Lung (tissue), 12 donors: Measurements from ENCODE around the gene POLD4. TPM values are rescaled to one million over a fixed set of nuclear protein-coding genes. Genes with fewer than 3 reads are reported as not detected.

Source experiments
- ATAC-seq: fragments of 200-7000 bp; cut with Tn5 transposase; one replicate; pipeline ENCODE4 v1.9.1; 2020; ENCODE audit warnings: moderate number of reproducible peaks; ENCODE audit not compliant: insufficient read depth, low FRiP score
- DNase-seq, 3 donors: peaks; one replicate each; pipeline ENCODE4 v3.0.0-alpha.2; 2013 to 2017
- H3K27ac ChIP-seq, 2 donors: one replicate each; pipeline ENCODE4 v1.5.1; 2013; ENCODE audit warnings: mild to moderate bottlenecking in 2 of 2, moderate library complexity in 2 of 2, control low read depth in 1 of 2, inconsistent platforms in 1 of 2, low read depth in 1 of 2, low read length in 1 of 2
- H3K27me3 ChIP-seq, 3 donors: one replicate each; pipeline ENCODE4 v1.5.1; 2013; ENCODE audit warnings: low read length in 2 of 3; ENCODE audit not compliant: control insufficient read depth in 3 of 3, insufficient read depth in 3 of 3
- H3K36me3 ChIP-seq, 4 donors: one replicate each; pipeline ENCODE4 v1.5.1; 2013; ENCODE audit warnings: low read length in 4 of 4, mild to moderate bottlenecking in 1 of 4, moderate library complexity in 1 of 4; ENCODE audit not compliant: control insufficient read depth in 4 of 4, insufficient read depth in 4 of 4
- H3K4me1 ChIP-seq, 5 donors: one replicate each; pipeline ENCODE4 v1.5.1; 2013; ENCODE audit warnings: low read length in 5 of 5, mild to moderate bottlenecking in 2 of 5, moderate library complexity in 1 of 5; ENCODE audit not compliant: control insufficient read depth in 5 of 5, insufficient read depth in 5 of 5
- H3K4me3 ChIP-seq: one replicate; pipeline ENCODE4 v1.5.1; 2013; ENCODE audit warnings: mild to moderate bottlenecking, control low read depth, moderate library complexity
- H3K9ac ChIP-seq, 2 donors: one replicate each; pipeline ENCODE4 v1.5.1; 2013; ENCODE audit warnings: low read length in 2 of 2, control low read depth in 1 of 2; ENCODE audit not compliant: insufficient read depth in 1 of 2
- H3K9me3 ChIP-seq, 4 donors: one replicate each; pipeline ENCODE4 v1.5.1; 2013; ENCODE audit warnings: low read length in 3 of 4, mild to moderate bottlenecking in 1 of 4, moderate library complexity in 1 of 4; ENCODE audit not compliant: control insufficient read depth in 4 of 4, insufficient read depth in 3 of 4
- WGBS, 2 donors: extraction: QIAGEN DNeasy Blood & Tissue Kit; methylation state at CpG; one replicate each; pipeline ENCODE4 v1.1.7; 2013; 5-methylcytosine and 5-hydroxymethylcytosine counted together
- polyA plus RNA-seq, 2 donors: library from polyadenylated mRNA; stranded (reverse); fragments of 200-250 nt; gene quantifications; one replicate each; pipeline ENCODE4 v1.2.1, GENCODE V29; 2013
- total RNA-seq, 2 donors: library from RNA; depleted of rRNA in 1 of 2; stranded (reverse); fragments of >200 nt in 1 of 2; gene quantifications; one replicate each; pipeline ENCODE4 v1.2.1, GENCODE V29; 2014 to 2021
- TF ChIP-seq, protein P1 (sequence below): IDR thresholded peaks from 2 replicates; pipeline ENCODE4 v1.5.1; 2012; ENCODE audit warnings: mild to moderate bottlenecking; ENCODE audit errors: control extremely low read depth, extremely low read depth
- donor health status: control.
- donor health status: control.
- donor health status: Bipolar disorder and iron deficiency.
- donor health status: healthy.
- donor health status: DM: yes; HTN: yes; CAD: no.

POLD4 gene
- total and polyA plus RNA-seq, 4 donors, result 27.4 to 183 (median 101) TPM

DNA sequence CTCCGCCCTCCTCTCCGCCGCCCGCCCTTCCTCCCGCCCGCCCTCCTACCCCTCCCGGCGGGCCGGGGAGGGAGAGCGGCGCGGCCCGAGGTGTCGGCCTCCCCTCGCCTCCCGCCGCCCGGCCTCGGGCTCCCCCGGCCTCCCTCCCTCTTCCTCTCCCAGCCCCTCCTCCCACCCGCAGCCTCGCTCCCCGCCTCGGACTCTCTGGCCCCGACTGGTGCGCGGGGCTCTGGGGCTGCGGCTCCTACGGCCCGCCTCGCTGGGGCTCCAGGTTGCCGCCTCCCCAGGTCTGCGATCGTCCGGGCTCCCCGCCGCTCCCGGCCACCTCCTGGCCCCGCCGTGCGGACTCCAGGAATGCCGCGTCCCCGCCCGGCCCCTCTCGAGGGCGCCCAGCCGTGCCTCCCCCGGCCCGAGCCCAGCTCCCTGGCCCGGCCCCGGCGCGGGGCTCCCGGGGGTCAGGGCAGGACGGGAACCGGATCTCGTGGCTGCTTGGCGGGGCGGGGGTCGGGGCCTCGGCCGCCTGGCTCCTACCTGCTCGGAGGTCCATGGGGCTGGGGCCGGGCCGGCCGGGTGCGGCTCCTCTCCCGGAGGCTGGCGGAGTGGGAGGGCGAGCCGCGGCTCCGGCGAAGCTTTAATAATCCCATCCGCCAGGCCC lies 19.8 kb upstream of the POLD4 start, which contains the start of gene CLCF1:
TSS of gene CLCF1 (minus strand) at position 606 of the 655 bp plus-strand sequence. CDS start at position 547, 59 bp downstream.
- Histone ChIP-seq H3K36me3 (no peaks in the 10 kb centered on the region), H3K9ac (peak within 1 kb of the TSS; percentile 2 to 38), H3K4me1 (peaks cover 5 to 56% (median 24%) of the 10 kb centered on the region in 5 donors), H3K27me3 (peaks cover 0 to 7% (median 0%) of the 10 kb centered on the region in 3 donors), H3K27ac (peak within 1 kb of the TSS; percentile 93 to 98), H3K4me3 (peak within 1 kb of the TSS; percentile 56), H3K9me3 (no peaks in the 10 kb centered on the region)
- ATAC-seq (peak; percentile 31), DNase-seq (peak; percentile 87 to 93 (median 87))
- TF ChIP-seq, protein P1, sequence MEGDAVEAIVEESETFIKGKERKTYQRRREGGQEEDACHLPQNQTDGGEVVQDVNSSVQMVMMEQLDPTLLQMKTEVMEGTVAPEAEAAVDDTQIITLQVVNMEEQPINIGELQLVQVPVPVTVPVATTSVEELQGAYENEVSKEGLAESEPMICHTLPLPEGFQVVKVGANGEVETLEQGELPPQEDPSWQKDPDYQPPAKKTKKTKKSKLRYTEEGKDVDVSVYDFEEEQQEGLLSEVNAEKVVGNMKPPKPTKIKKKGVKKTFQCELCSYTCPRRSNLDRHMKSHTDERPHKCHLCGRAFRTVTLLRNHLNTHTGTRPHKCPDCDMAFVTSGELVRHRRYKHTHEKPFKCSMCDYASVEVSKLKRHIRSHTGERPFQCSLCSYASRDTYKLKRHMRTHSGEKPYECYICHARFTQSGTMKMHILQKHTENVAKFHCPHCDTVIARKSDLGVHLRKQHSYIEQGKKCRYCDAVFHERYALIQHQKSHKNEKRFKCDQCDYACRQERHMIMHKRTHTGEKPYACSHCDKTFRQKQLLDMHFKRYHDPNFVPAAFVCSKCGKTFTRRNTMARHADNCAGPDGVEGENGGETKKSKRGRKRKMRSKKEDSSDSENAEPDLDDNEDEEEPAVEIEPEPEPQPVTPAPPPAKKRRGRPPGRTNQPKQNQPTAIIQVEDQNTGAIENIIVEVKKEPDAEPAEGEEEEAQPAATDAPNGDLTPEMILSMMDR, result no peak
- 0 to 1% methylated on average over 43 to 72 of the region's 76 CpGs for WGBS, 2 donors

GRCh38 chr11:67372321-67372992 lies 19.1 kb upstream of the POLD4 start:
- peaks cover 0 to 7% (median 0%) of the 10 kb centered on the region in 3 donors for H3K27me3 ChIP-seq
- H3K27ac ChIP-seq, result peak overlapping the region; percentile 93 to 98
- 1 to 2% methylated on average over 17 to 78 of the region's 78 CpGs for WGBS, 2 donors
- peaks cover 5 to 62% (median 26%) of the 10 kb centered on the region in 5 donors for H3K4me1 ChIP-seq
- DNase-seq (peak; percentile 71 to 86 (median 82)), ATAC-seq (peak; percentile 4)
- no peaks in the 10 kb centered on the region for H3K36me3 ChIP-seq
- H3K9ac ChIP-seq, result no peak overlapping the region
- TF ChIP-seq, protein P1, result no peak
- no peaks in the 10 kb centered on the region for H3K9me3 ChIP-seq
- H3K4me3 ChIP-seq, result peak overlapping the region; percentile 49

- no peak overlapping the region for H3K9ac ChIP-seq
- H3K9me3 ChIP-seq, result no peaks in the 10 kb centered on the region
- peak overlapping the region; percentile 16 for H3K4me3 ChIP-seq
- peak overlapping the region in 1 of 2 donors; percentile 76 for H3K27ac ChIP-seq
- peaks cover 9 to 68% (median 32%) of the 10 kb centered on the region in 5 donors for H3K4me1 ChIP-seq
- TF ChIP-seq, protein P1, result no peak
- DNase-seq (no peak), ATAC-seq (no peak)
- H3K36me3 ChIP-seq, result no peaks in the 10 kb centered on the region
- peaks cover 0 to 7% (median 0%) of the 10 kb centered on the region in 3 donors for H3K27me3 ChIP-seq
- WGBS, 2 donors, result 12 to 17% methylated on average over 16 of the region's 16 CpGs
Observed at GRCh38 chr11:67371911-67372320, 18.6 kb upstream of the POLD4 start.
